Fibroblast of peridontal ligament (primary cell): Measurements from ENCODE around the gene PPFIA4.

ENCODE experiments used
- DNase-seq: peaks from one replicate; pipeline ENCODE4 v3.0.0-alpha.2; 2010; ENCODE audit errors: extremely low read depth

PPFIA4 gene

DNA sequence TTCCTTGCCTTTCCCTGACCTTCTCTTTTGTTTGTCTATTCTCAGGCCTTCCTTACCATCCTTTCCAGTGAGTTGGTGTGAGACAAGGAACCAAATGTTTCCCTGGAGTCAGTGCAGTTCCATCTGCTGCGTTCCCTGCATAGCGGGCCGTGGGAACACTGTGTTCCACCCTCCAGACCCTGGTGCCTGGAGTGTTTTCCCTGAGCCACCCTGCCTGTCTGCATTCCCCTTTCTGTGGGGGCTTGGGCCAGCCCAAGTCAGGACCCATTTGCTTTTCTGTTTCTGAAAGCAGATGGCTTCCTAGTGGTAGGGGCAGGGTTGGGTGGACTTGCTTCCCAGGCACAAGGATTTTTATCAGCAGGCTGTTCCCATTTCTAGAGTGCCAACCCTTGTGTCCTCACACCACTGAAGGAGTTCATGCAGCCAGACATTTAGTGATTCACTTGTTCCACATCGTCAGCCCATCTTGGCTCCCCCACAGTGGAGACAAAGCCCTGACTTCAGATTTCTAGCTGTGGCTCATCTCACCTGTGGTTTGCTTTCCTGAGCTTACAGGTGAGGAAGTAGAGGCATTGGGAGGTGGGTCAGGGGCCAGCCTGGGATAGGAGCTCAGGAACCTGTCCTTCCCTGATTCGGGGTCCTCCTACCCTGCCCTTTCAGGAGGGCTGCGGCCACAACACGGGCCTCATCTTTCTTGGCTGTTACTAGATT lies 73.7 kb downstream of the PPFIA4 start:
- DNase-seq = no peak

DNA sequence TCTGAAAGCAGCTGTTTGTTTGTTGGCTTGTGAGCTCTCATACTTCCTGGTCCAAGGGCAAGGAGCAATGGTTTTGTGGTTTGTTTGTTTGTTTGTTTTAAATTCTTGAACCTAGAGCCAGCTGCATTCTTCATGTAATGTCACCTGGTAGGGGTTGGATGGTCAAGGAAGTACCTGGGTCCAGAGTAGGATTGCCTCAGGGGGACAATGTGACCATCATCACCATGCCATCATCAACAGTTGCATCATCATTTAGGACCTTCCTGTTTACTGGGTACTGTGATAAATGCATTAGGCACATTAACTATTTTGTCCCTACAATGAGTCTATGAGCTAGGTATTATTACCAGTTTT lies 74.2 kb downstream of the PPFIA4 start:
- DNase-seq = no peak

DNA sequence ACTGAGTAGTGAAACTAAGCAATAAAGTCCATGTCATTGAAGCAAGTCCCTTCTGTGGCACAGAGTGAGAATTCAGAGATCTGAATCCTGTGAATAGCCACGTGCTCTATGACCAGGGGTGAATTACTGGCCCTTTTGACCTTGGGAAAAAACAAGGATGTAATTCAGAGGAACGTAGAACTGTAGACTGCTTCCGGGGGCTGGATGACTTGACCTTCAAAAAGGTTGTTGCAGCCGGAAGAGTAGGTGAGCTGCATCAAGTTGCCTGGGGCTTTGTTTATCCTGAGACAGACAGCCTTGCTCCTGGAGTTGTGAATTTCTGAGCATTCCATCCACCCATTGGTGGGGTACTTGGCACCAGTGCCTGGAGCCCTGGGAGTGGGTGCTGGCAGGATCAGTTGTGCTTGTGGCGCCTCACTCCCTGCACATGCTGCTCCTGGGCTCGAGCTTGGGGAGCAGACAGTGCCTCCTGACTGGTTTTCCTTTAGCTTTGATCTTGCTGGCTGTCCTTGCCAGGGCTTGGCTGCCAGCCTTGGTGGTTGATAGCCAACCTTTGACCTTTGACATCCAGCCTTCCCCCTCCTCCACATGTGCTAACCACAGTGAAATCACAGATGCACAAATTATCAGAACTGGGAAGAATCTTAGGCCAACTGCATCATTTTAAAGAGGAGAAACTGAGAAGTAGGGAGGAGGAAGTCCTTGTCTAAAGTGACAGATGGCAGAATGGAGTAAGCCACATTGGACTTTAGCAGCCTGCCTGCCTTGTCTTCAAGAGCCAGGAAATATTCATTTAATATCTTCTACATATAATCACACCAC lies 75.7 kb downstream of the PPFIA4 start:
- DNase-seq = no peak

DNA sequence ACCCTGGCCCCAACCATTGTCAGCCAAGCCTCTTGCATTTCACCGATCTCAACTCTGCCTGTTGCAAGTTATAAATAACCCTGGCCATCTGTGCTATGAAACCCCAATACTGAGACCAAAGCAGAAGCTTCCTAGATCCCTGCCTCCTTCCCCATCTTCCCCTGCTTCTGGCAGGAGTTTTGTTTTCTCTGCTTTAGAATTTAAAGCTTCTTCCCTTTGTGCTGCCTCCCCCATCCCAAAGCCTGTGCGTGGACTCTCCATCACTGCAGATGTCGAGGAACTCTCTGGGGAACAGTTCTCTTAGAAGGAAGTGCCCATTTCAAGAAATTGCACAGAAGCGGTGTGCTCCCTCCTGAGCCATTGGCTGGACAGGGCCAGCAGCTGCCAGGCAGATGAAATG lies 76.9 kb downstream of the PPFIA4 start:
- DNase-seq = no peak

DNA sequence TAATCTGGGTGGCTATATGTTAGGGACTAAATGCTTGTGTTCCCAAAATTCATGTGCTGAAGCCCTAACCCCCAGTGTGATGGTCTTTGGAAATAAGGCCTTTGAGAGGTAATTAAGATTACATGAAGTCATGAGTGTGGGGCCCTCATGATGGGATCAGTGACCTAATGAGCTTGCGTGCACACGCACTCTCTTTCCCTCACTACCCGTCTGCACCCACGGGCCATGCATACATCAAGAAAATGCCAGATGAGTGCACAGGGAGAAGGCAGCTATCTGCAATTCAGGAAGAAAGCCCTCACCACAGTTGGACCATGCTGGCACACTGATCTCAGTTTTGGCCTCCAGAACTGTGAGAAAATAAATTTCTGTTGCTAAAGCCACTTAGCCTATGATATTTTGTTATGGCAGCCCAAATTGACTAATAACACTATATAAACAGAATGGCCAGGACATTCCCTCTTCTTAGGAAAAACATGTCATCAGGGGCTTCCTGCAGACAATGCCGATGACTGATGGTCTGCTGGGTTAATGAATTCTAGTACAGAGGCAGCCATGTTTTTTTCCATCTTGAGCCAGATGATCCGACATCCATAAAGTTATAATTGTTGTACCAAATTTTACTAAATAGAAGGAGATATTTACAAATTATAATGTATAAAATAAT lies 77.7 kb downstream of the PPFIA4 start:
- no peak for DNase-seq

- no peak for DNase-seq
These were observed 78.6 kb downstream of the PPFIA4 start for GRCh38 chr1:203104789-203105390.

DNA sequence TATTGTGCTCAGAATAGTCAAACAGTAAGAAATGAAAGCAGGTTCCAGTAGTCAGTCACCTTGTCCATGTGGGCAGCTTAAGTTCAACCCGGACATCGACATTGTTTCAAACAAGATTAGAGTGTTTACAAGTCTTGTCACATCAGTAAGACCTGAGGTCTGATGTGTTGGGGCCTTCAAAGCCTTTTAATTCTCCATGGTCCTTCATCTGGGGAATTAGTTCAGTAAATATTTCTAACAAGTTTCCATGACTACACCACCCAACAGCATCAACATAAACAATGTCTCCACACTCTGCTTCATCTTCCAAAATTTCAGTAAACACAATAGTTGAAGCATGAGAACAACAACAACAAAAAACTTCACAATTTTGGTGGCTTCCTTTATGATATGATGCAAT lies 86.2 kb downstream of the PPFIA4 start:
- DNase-seq = no peak

DNA sequence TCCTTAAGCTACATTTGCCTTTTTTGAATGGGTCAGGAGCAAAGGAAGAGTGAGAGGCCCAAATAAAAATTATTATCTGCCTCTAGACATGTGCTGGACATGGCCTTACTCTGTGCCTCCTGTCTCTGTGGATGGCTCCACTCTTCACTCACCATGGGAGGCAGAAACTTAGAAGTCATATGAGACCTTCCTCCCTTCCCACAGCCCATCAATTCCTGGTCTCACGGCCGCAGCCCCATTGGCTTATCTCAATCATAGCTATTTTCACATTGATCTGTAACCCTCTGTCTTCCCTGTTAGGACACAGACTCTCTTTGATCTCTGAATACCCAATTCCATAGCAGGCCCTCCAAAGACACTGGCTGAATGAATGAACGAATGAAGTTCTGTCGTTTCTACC lies 87.0 kb downstream of the PPFIA4 start:
- DNase-seq = no peak

GRCh38 chr1:203114202-203114601 lies 87.9 kb downstream of the PPFIA4 start:
- DNase-seq = no peak

DNA sequence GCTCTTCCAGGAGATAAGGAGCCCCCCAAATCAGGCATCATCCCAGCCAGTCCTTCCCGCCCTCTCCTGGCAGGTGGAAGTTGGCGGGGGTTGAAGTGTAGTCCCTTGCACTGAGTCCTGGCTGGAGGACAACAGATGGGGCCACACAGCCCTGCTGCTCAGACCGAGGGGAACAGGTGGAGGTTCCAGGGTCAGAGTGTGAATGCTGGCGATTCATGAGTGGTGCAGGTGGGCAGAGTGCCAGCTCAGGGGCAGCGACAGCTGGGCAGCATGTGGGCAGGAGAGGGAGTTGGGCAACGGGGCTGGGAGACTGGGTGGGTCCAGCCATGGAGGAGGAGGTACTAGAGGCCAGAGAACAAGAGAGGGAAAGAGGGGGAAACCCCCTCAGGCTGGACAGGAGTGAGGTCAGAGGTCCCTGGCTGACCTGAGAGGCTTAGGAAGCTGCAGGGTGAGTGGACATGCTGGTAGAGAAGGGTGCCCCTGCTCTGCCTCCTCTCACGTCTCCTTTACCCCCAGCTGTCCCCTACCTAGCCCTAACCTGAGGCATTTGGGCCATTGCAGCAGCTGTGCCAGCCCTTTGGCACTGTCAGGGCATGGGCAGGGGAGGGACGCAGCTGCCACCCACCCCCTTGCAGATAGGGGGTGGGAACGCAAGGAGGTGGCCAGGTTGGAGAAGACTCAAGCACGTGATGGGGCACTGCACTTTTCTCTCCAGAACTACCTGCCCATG lies 90.0 kb downstream of the PPFIA4 start:
- no peak for DNase-seq

- DNase-seq = peak; percentile 53
These were observed 91.6 kb downstream of the PPFIA4 start for GRCh38 chr1:203117611-203118575.

DNA sequence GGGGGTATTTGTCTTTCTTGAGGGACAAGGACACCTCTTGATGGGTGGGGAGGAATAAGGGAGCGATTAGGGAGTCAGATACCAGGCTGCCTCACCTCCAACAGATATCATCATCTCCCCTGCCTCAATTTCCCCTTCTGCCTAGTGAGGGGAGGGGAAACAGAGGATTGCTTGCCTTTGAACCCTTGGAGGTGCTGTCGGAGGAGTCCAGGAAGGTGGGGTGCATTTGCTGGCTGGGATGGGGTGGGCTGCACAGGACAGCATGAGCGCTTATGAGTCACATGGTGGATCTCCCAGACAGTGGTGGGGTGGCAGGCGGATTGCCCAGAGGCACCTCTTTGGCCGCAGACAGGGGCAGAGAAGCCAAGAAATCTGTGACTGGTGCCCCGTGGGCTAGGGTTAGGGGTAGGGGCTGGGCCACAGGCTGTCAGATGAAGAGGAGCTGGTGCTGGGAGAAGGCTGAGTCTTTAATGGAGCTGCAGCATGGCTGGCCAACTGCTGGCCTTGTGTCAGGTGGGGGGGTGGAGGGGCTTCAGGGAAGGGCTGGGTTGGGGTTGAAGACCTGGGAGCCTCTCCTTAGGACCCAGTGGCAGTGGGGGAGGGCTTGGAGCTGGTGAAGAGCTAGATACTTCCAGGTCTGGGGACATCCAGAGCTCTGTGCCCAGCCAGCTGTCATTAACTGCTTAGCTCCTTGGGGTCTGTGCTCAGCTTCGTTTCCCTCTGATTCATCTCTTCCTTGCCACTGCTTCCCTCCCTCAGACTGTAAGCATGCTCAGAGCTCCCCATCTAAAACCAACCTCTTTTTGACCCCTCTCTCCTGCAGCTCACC lies 94.2 kb downstream of the PPFIA4 start:
- no peak for DNase-seq

DNA sequence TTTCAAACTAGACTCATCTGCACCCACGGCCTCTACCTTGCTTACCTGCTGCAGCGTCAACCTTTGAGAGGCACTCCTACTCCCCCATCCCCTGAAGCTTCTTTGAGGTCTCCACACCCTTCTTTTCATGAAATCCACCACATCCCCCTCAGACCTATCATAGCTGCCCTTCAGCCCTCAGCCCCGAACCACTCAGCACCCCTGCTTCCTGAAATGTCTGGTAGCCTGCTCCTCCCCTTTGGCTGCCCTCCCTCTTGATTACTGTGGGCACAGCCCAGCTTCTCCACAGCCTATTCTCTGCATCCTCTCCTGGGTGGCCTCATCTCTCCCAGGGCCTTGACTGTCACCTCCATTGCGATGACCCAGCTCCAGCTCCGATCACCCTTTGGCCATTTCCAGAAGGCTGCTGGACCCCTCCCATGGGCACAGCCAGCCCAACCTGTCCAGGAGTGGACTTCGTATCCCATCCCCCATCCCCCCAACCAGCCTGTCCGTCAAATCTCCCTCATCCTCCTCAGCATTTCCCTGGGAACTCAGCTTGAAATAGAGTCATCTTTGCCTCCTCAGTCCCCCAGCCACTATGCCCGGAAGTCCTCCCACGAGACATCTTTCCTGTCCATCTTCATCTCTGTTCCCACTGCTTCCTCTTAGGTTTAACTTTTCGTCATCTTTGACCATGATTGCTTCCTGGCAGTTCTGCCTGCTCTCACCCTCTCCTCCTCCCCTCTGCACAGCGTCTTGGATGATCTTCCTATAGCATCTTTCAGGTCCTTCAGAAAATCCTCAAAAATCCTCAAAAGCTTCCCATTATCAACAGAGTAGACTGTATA lies 95.1 kb downstream of the PPFIA4 start:
- DNase-seq = no peak

- DNase-seq = no peak
These were observed 95.9 kb downstream of the PPFIA4 start for GRCh38 chr1:203122159-203122558.

GRCh38 chr1:203124011-203124410 lies 97.7 kb downstream of the PPFIA4 start:
- DNase-seq = no peak

GRCh38 chr1:203124546-203125317 lies 98.4 kb downstream of the PPFIA4 start:
- DNase-seq = peak; percentile 17

DNA sequence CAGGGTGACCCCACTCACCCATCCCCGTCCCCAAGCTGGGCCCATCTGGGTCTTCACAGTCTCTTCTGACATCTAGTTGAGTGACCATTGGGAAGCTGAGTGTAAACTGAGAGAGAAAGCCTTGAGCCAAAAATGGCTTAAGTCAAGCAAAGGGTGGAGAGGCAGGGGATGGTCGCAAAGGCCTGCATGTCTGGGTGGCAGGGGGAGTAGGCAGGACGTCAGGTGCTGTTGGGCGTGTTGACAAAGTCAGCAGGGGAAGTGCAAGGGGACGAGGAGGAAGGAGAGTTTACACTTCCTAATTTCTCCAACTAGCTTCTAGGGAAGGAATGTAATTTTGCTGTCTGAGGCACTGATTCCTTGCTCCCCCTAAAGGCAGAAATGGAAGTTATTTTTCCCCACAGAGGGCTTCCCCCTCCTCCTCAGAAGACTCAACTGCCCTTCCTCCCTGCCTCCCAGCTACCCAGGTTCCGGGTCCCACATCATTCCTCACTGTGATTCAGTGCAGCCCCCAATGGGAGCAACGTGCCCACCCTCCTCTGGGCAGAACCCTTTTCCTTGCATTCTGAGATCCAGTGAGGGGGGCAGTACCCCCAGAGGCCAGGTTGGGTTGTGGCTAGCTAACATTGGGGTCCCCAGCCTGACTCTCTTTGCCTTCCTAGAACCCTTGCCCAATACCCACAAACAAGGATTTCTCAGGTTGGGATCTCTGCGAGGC lies 100.0 kb downstream of the PPFIA4 start:
- peak; percentile 29 for DNase-seq
